ENCODE measurements around the gene SERPINB10.

DNA sequence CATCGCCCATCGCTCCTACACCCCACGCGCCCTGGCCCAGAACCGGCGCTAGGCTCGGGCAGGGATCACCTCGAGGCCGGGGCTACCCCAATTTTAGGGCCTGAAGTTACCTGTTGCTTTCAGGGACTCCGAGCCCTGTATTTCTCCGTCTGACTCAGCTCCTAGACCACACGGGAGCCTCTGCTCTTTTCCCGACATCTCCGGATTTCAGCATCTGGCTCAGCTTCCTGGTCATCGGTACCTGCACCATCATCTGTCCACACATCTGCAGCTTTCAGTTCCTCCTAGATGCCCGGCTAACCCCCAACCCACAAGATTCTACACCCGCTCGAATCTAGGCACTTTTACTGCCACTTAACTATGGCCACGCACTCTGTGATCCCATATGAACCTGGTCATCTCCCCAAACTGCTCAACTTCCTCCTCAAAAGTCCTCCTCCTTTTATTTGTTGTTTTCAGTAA, 29.2 kb downstream of the SERPINB10 start:
- no peak for TF ChIP-seq POLR2A (IDR thresholded peaks at IDR 0.05; ENCODE audit: low read depth, low read length)
- peak; percentile 87 for TF ChIP-seq SPI1 (IDR thresholded peaks at IDR 0.05; ENCODE audit: low read depth, low read length)
- TF ChIP-seq POLR2AphosphoS5 (IDR thresholded peaks at IDR 0.05; ENCODE audit: low read depth, low read length), result no peak
- no peak for TF ChIP-seq TAF1 (IDR thresholded peaks at IDR 0.05; ENCODE audit: low read depth, low read length)

Data from GM12891 (cell line).